Lower leg skin (tissue), 4 donors: ENCODE measurements around the gene TFCP2. TPM values are rescaled to one million over a fixed set of nuclear protein-coding genes. Genes with fewer than 3 reads are reported as not detected.

Source experiments
- DNase-seq, 2 donors: peaks; one replicate each; pipeline ENCODE4 v3.0.0-alpha.2; 2019; ENCODE audit warnings: low spot score in 2 of 2
- H3K4me3 ChIP-seq: fragments of 200-600 bp; sonication (generic); 2 replicates; pipeline ENCODE4 v1.5.1; 2017; ENCODE audit warnings: mild to moderate bottlenecking, low read depth; ENCODE audit not compliant: poor library complexity, severe bottlenecking
- CTCF ChIP-seq, 3 donors: fragments of 450-650 bp; IDR thresholded peaks; one replicate each; pipeline ENCODE4 v1.5.1; 2016; ENCODE audit warnings: antibody characterized with exemption in 3 of 3, mild to moderate bottlenecking in 3 of 3, moderate library complexity in 2 of 3
- POLR2A ChIP-seq, 2 donors: fragments of 450-650 bp; IDR thresholded peaks; one replicate each; pipeline ENCODE4 v1.6.1; 2016 to 2017; ENCODE audit warnings: antibody characterized with exemption in 2 of 2, mild to moderate bottlenecking in 1 of 2, moderate library complexity in 1 of 2
- WGBS, 2 donors: methylation state at CpG; one replicate each; pipeline ENCODE4 v1.1.5; 2018; 5-methylcytosine and 5-hydroxymethylcytosine counted together
- intact Hi-C: fragments of 100-400 bp; cut with DNase I; formaldehyde crosslinking; loops from one replicate; pipeline ENCODE4 v1.15.0; 2023; ENCODE audit warnings: low total_unique reads
- total RNA-seq, 4 donors: library from RNA; depleted of rRNA; stranded (reverse); fragments of >200 nt; gene quantifications; one replicate each; pipeline ENCODE4 v1.1.0, GENCODE V29; 2016

Gene TFCP2
- total RNA-seq, 4 donors from 2014 or later = 14.9 to 17.7 (median 17.1) TPM

GRCh38 chr12:51067229-51067628, 105.7 kb downstream of the TFCP2 start:
- no peak for DNase-seq
- intact Hi-C loops = no loop called here
- TF ChIP-seq CTCF (IDR thresholded peaks at IDR 0.05) (no peak), POLR2A (IDR thresholded peaks at IDR 0.05) (no peak)
- WGBS, 2 donors = 97 to 100% methylated on average over 2 to 4 of the region's 4 CpGs
- no peak overlapping the region for H3K4me3 ChIP-seq

- DNase-seq = no peak
- TF ChIP-seq CTCF (IDR thresholded peaks at IDR 0.05) = no peak
- intact Hi-C loops = no loop called here
- WGBS, 2 donors = 94 to 97% methylated on average over 5 of the region's 5 CpGs
- no peak overlapping the region for H3K4me3 ChIP-seq
These were observed 107.4 kb downstream of the TFCP2 start for GRCh38 chr12:51065530-51065929.

GRCh38 chr12:51062631-51063397, 110.1 kb downstream of the TFCP2 start:
- no peak for DNase-seq
- intact Hi-C loops = no loop called here
- H3K4me3 ChIP-seq = no peak overlapping the region
- TF ChIP-seq POLR2A (IDR thresholded peaks at IDR 0.05) = no peak
- no peak for TF ChIP-seq CTCF (IDR thresholded peaks at IDR 0.05)
- WGBS, 2 donors = 72 to 79% methylated on average over 9 of the region's 9 CpGs

GRCh38 chr12:51059086-51059485, 113.8 kb downstream of the TFCP2 start:
- 76 to 83% methylated on average over 7 of the region's 7 CpGs for WGBS, 2 donors
- intact Hi-C loops = no loop called here

GRCh38 chr12:51056242-51056641, 116.7 kb downstream of the TFCP2 start:
- TF ChIP-seq POLR2A (IDR thresholded peaks at IDR 0.05) (no peak), CTCF (IDR thresholded peaks at IDR 0.05) (no peak)
- no peak for DNase-seq
- intact Hi-C loops = no loop called here
- H3K4me3 ChIP-seq = no peak overlapping the region
- WGBS, 2 donors = 65 to 75% methylated on average over 5 of the region's 5 CpGs

More at GRCh38 chr12:51059086-51059485, 113.8 kb downstream of the TFCP2 start:
- DNase-seq = no peak
- H3K4me3 ChIP-seq = no peak overlapping the region
- TF ChIP-seq CTCF (IDR thresholded peaks at IDR 0.05) = no peak
- no peak for TF ChIP-seq POLR2A (IDR thresholded peaks at IDR 0.05)

GRCh38 chr12:51055060-51055459, 117.9 kb downstream of the TFCP2 start:
- intact Hi-C loops = no loop called here
- no peak overlapping the region for H3K4me3 ChIP-seq
- TF ChIP-seq CTCF (IDR thresholded peaks at IDR 0.05) = no peak
- no peak for TF ChIP-seq POLR2A (IDR thresholded peaks at IDR 0.05)
- 94 to 95% methylated on average over 2 of the region's 2 CpGs for WGBS, 2 donors
- DNase-seq = no peak
